H1 (cell line): Measurements from ENCODE around the gene TMEM51. TPM values are rescaled to one million over a fixed set of nuclear protein-coding genes. Genes with fewer than 3 reads are reported as not detected.

Source experiments
- ASH2L ChIP-seq: fragments of 200-600, 300-600 bp; sonication (generic); IDR thresholded peaks from one replicate; pipeline ENCODE4 v1.7.1; 2017; ENCODE audit warnings: low read length
- ATF2 ChIP-seq: IDR thresholded peaks from 2 replicates; pipeline ENCODE4 v1.6.1; 2012; ENCODE audit warnings: low read length, inconsistent platforms
- CHD2 ChIP-seq: IDR thresholded peaks from 2 replicates; pipeline ENCODE4 v1.6.1; 2012; ENCODE audit warnings: low read length, improper control_type of control experiment
- GTF2F1 ChIP-seq: IDR thresholded peaks from 2 replicates; pipeline ENCODE4 v1.6.1; 2012; ENCODE audit warnings: low read depth, low read length, improper control_type of control experiment, borderline replicate concordance
- JUN ChIP-seq: IDR thresholded peaks from 2 replicates; pipeline ENCODE4 v1.6.1; 2011; ENCODE audit warnings: low read depth, mild to moderate bottlenecking, improper control_type of control experiment, low read length
- RAD21 ChIP-seq, 2 experiments: IDR thresholded peaks in 1 of 2; conservative IDR thresholded peaks in 1 of 2; 2 replicates each; pipeline ENCODE4 v1.6.1; 2011; ENCODE audit warnings: low read depth in 2 of 2, low read length in 2 of 2, improper control_type of control experiment in 1 of 2, inconsistent platforms in 1 of 2, mild to moderate bottlenecking in 1 of 2, moderate library complexity in 1 of 2
- SIN3A ChIP-seq, 2 experiments: IDR thresholded peaks in 1 of 2; conservative IDR thresholded peaks in 1 of 2; 2 replicates each; pipeline ENCODE4 v1.6.1; 2011 to 2012; ENCODE audit warnings: low read length in 2 of 2, improper control_type of control experiment in 1 of 2, low read depth in 1 of 2, mild to moderate bottlenecking in 1 of 2
- TAF1 ChIP-seq: IDR thresholded peaks from 2 replicates; pipeline ENCODE4 v1.6.1; 2011; ENCODE audit warnings: mild to moderate bottlenecking, low read depth, low read length
- polyA plus RNA-seq, 7 experiments: library from polyadenylated mRNA; depleted of rRNA in 3 of 7; stranded (reverse) in 5 of 7; unstranded in 2 of 7; fragments of >200 nt in 5 of 7; fragments of 200-250 nt in 2 of 7; gene quantifications; 1 replicate in 5 of 7; 2 replicates in 1 of 7; 4 replicates in 1 of 7; pipeline versions ENCODE4 v1.2.1 to v1.2.3, GENCODE V29; 2011 to 2013; ENCODE audit warnings: missing spikeins in 2 of 7, mixed read lengths in 2 of 7
- total RNA-seq: library from RNA; stranded (reverse); fragmentation: NEBNext Ultra II Directional; extraction: Animal tissue kit (Norgen Biotek cat#: 25700); gene quantifications from 2 replicates; pipeline ENCODE4 v1.2.1, GENCODE V29; 2021

TMEM51 gene
- total and polyA plus RNA-seq, 2 of the 8 experiments (the other 6 are each of a cell fraction or from before 2014, with no cell fraction given), result 9.9 to 10.7 TPM

GRCh38 chr1:15249081-15249480 lies 95.5 kb downstream of the TMEM51 start (continued):
- TF ChIP-seq RAD21 (IDR thresholded peaks at IDR 0.05 in 1 of 2, conservative IDR thresholded peaks at IDR 0.05 in 1 of 2; ENCODE audit: low read depth in 2 of 2, low read length in 2 of 2) (no peak), TAF1 (no peak), ATF2 (no peak), ASH2L (no peak), JUN (no peak), CHD2 (no peak), SIN3A (conservative IDR thresholded peaks at IDR 0.05 in 1 of 2, IDR thresholded peaks at IDR 0.05 in 1 of 2; ENCODE audit: low read depth in 1 of 2, low read length in 2 of 2) (no peak), GTF2F1 (no peak)
